Endodermal cell (in vitro differentiated cells): ENCODE data around the gene CHD9. TPM values are rescaled to one million over a fixed set of nuclear protein-coding genes. Genes with fewer than 3 reads are reported as not detected.

Source experiments
- DNase-seq: peaks from one replicate; pipeline ENCODE4 v3.0.0-alpha.2; 2017
- H3K27ac ChIP-seq: 2 replicates; pipeline ENCODE4 v1.5.1; 2013; ENCODE audit warnings: mild to moderate bottlenecking, low read depth, low read length, moderate library complexity
- H3K27me3 ChIP-seq: 2 replicates; pipeline ENCODE4 v1.6.1; 2013; ENCODE audit warnings: mild to moderate bottlenecking, low read length, moderate library complexity; ENCODE audit not compliant: insufficient read depth, control insufficient read depth, poor library complexity, severe bottlenecking
- H3K36me3 ChIP-seq: 2 replicates; pipeline ENCODE4 v1.7.0; 2013; ENCODE audit warnings: mild to moderate bottlenecking, low read length, moderate library complexity; ENCODE audit not compliant: control insufficient read depth, insufficient read depth
- H3K4me1 ChIP-seq: one replicate; pipeline ENCODE4 v1.7.0; 2013; ENCODE audit warnings: low read length; ENCODE audit not compliant: control insufficient read depth, insufficient read depth
- H3K4me3 ChIP-seq: 2 replicates; pipeline ENCODE4 v1.5.1; 2013; ENCODE audit warnings: mild to moderate bottlenecking, low read length, moderate library complexity
- H3K9ac ChIP-seq: 2 replicates; pipeline ENCODE4 v1.6.1; 2013; ENCODE audit warnings: mild to moderate bottlenecking, low read length, moderate library complexity; ENCODE audit not compliant: poor library complexity, severe bottlenecking; ENCODE audit errors: extremely low read depth
- H3K9me3 ChIP-seq: 2 replicates; pipeline ENCODE4 v1.6.1; 2013; ENCODE audit warnings: mild to moderate bottlenecking, low read length, moderate library complexity; ENCODE audit not compliant: control insufficient read depth
- H3K27ac Mint-ChIP-seq: 2 replicates; pipeline ENCODE4 v1.8.0; 2020; ENCODE audit warnings: mixed read lengths
- H3K27me3 Mint-ChIP-seq: 2 replicates; pipeline ENCODE4 v1.8.0; 2021; ENCODE audit warnings: mild to moderate bottlenecking, mixed read lengths; ENCODE audit not compliant: insufficient read depth
- H3K36me3 Mint-ChIP-seq: 2 replicates; pipeline ENCODE4 v1.8.0; 2020; ENCODE audit warnings: low read depth, mixed read lengths
- H3K4me1 Mint-ChIP-seq: 2 replicates; pipeline ENCODE4 v1.8.0; 2020; ENCODE audit warnings: mixed read lengths
- H3K4me3 Mint-ChIP-seq: 2 replicates; pipeline ENCODE4 v1.8.0; 2020; ENCODE audit warnings: mild to moderate bottlenecking, moderate library complexity, mixed read lengths
- H3K9me3 Mint-ChIP-seq: 2 replicates; pipeline ENCODE4 v1.8.0; 2020; ENCODE audit warnings: mild to moderate bottlenecking, mixed read lengths
- CTCF ChIP-seq: fragments of 200-600 bp; sonication (generic); conservative IDR thresholded peaks from 2 replicates; pipeline ENCODE4 v1.5.0; 2021; ENCODE audit warnings: antibody characterized with exemption, mild to moderate bottlenecking
- WGBS, 2 experiments: methylation state at CpG; one replicate each; pipeline versions ENCODE4 v1.1.5 to v1.1.7; 2013; ENCODE audit warnings: missing lambda C conversion rate in 2 of 2, mixed read lengths in 1 of 2; ENCODE audit not compliant: insufficient coverage in 1 of 2, insufficient read length in 1 of 2; 5-methylcytosine and 5-hydroxymethylcytosine counted together
- total RNA-seq, 2 donors: library from RNA; stranded (reverse); fragmentation: NEBNext Ultra II Directional in 1 of 2; extraction: Animal tissue kit (Norgen Biotek cat#: 25700) in 1 of 2; gene quantifications; 2 replicates in 1 of 2; 3 replicates in 1 of 2; pipeline ENCODE4 v1.2.1, GENCODE V29; 2021

The CHD9 gene
- total RNA-seq, 2 donors from 2014 or later = 36.8 to 40.5 TPM

GRCh38 chr16:53209877-53210276 is 155.1 kb downstream of the CHD9 start:
- no peak for TF ChIP-seq CTCF
- Mint-ChIP-seq H3K9me3 (no peaks in the 10 kb centered on the region), H3K27me3 (no peaks in the 10 kb centered on the region), H3K4me3 (peak overlapping the region; percentile 54), H3K4me1 (peaks cover 10% of the 10 kb centered on the region), H3K27ac (no peak overlapping the region), H3K36me3 (peaks cover 17% of the 10 kb centered on the region)
- Histone ChIP-seq H3K4me1 (no peaks in the 10 kb centered on the region), H3K27ac (no peak overlapping the region), H3K9me3 (peaks cover 4% of the 10 kb centered on the region), H3K36me3 (peaks cover 22% of the 10 kb centered on the region), H3K9ac (peak overlapping the region; percentile 86), H3K27me3 (no peaks in the 10 kb centered on the region), H3K4me3 (peak overlapping the region; percentile 92)
- WGBS, 2 experiments = 78% methylated on average over 2 of the region's 2 CpGs; no CpG with 5 or more reads in 1 of the 2 experiments
- no peak for DNase-seq

- H3K9ac ChIP-seq = peak overlapping the region; percentile 8
- H3K27ac ChIP-seq = no peak overlapping the region
- peaks cover 10% of the 10 kb centered on the region for H3K4me1 Mint-ChIP-seq
- peak overlapping the region; percentile 92 for H3K4me3 ChIP-seq
- peaks cover 30% of the 10 kb centered on the region for H3K36me3 ChIP-seq
- no peak for DNase-seq
- peaks cover 4% of the 10 kb centered on the region for H3K9me3 ChIP-seq
- H3K27me3 ChIP-seq = no peaks in the 10 kb centered on the region
- no peaks in the 10 kb centered on the region for H3K9me3 Mint-ChIP-seq
- no peak overlapping the region for H3K27ac Mint-ChIP-seq
- no peaks in the 10 kb centered on the region for H3K4me1 ChIP-seq
- H3K27me3 Mint-ChIP-seq = no peaks in the 10 kb centered on the region
- peaks cover 17% of the 10 kb centered on the region for H3K36me3 Mint-ChIP-seq
- 75 to 97% methylated on average over 2 of the region's 3 CpGs for WGBS, 2 experiments
- no peak overlapping the region for H3K4me3 Mint-ChIP-seq
- no peak for TF ChIP-seq CTCF
Observed at GRCh38 chr16:53211253-53211652, 156.5 kb downstream of the CHD9 start.

GRCh38 chr16:53212893-53213223 is 158.1 kb downstream of the CHD9 start:
- H3K4me1 Mint-ChIP-seq = peaks cover 9% of the 10 kb centered on the region
- Histone ChIP-seq H3K9ac (no peak overlapping the region), H3K27ac (no peak overlapping the region), H3K4me3 (no peak overlapping the region), H3K27me3 (no peaks in the 10 kb centered on the region), H3K36me3 (peaks cover 37% of the 10 kb centered on the region), H3K9me3 (peaks cover 4% of the 10 kb centered on the region), H3K4me1 (no peaks in the 10 kb centered on the region)
- no peak for TF ChIP-seq CTCF
- H3K9me3 Mint-ChIP-seq = no peaks in the 10 kb centered on the region
- no peak for DNase-seq
- no peaks in the 10 kb centered on the region for H3K27me3 Mint-ChIP-seq
- no peak overlapping the region for H3K4me3 Mint-ChIP-seq
- H3K27ac Mint-ChIP-seq = no peak overlapping the region
- H3K36me3 Mint-ChIP-seq = peaks cover 20% of the 10 kb centered on the region
